ENCODE measurements around the gene TRIP12. TPM values are rescaled to one million over a fixed set of nuclear protein-coding genes. Genes with fewer than 3 reads are reported as not detected.

Gene TRIP12
- total RNA-seq, 1 donor from 2014 or later: 235 TPM

DNA sequence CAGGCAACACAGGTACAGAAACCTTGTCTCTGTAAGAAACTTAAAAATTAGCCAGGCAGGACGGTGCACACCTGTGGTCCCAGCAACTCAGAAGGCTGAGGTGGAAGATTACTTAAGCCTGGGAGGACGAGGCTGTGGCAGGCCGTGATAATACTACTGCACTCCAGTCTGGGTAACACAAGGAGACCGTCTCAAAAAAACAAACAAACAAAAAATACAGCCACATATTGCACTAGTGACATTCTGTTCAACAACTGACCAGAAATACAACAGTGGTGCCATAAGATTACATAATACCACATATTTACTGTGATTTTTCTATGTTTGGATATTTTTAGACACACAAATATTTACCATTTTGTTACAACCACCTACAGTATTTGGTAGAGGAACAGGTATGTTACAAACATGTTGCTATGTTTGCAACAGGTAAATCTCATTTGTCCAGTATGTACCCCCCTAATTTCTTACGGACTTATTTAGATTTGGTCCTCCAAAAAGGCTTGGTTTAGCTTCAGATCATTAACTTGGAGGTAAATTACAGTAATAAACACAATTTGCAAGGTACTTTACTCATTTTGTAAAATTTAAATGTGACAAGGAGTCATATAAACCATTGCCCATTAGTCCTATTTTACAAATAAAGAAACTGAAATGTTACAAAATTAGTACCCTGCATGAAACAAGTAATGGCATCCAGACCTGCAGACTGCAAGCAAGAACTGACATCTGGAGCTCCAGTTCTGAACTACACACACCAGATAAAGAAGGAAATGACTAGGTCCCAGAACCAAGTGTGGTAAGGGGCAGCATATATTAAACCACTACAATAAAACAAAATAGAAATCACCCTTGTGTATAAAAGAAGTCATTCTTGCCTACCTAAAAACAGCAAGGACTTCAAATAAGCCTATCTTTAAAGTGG, 36.8 kb downstream of the TRIP12 start:
- no peak for ATAC-seq
- intact Hi-C loops (cut with DNase I): no loop called here
- DNase-seq (ENCODE audit: low spot score): no peak

DNA sequence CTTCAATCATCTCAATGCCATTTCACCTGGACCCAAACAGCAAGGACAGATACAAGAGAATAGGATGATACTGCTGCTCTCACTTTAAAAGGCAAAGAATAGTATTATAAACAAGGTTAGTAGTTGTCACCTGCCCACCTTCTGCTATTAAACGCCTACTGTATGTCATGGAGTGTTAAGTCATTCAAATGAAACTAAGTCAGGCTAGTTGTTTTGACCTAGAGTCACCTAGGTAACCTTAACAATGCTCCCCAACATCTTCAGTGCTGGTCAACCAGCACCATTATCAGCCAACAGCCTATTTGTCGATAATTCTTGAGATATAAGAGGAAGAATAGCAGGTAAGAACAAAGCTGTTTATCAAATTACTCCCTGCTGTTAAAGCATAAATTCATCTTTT, 39.2 kb downstream of the TRIP12 start:
- DNase-seq (ENCODE audit: low spot score) (no peak), ATAC-seq (no peak)
- intact Hi-C loops (cut with DNase I): no loop called here

DNA sequence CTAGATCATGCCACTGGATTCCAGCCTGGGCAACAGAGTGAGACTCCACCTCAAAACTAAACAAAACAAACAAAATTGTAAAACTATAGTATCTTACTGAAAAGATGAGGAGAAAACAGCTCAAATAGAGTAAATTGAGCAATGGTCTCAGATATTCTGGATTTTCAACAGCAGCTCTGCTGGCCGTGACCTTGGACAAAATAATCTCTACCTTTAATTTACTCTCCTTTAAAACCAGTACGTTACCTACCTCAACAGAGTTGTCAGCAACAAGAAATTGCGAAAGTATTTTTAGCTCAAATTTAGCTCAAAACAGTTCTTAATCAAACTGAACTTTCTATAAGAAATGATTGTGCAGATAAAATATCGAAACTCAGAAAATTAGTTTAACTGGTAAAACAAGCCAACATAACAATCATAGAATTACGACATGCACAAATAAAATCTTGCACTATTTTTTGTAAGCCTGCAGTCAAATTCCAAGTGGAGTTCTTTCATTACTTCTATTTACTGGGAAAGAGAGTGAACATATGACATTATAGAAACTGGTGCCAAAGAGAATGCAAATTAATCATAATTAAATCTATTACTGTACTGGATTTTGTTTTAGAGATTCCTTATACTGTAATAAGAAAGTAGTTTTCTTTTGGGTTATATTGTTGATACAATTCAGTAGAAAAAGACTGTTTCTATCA, 40.8 kb downstream of the TRIP12 start:
- no peak for DNase-seq (ENCODE audit: low spot score)

DNA sequence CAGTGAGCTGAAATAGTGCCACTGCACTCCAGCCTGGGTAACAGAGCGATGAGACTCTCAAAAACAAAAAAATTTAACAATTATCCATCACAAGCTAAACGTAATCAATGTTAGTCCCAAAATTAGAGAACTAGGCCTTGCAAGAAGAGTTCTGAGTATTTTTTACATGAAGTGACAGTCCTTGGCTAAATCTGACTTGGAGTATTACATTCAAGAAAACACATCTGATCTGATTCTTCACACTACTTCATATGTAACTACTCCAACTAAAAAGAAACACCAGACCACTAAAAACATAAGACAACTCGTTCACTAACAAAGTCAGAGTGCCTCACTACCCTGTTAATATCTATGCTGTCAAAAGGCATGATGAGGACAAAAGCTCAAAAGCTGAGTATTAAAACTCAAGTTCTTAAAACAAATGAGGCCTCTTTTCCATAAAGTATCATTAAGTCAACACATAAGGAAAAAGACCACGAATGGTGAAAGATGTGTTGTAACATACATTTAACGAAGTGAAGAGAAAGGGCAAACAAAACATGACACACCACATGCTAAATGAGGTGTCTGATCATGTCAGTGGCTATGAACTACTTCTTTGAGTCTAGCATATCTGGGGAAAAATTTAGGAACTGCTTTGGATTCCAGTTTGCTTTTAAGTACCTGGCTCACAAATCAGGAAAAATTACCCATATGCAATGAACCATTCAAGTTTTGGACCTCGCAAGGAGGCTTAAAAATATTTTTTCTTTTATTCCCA, 42.4 kb downstream of the TRIP12 start:
- intact Hi-C loops (cut with DNase I): no loop called here
- DNase-seq (ENCODE audit: low spot score) (no peak), ATAC-seq (no peak)

More for the DNA sequence above, 40.8 kb downstream of the TRIP12 start:
- intact Hi-C loops (cut with DNase I): no loop called here
- no peak for ATAC-seq

DNA sequence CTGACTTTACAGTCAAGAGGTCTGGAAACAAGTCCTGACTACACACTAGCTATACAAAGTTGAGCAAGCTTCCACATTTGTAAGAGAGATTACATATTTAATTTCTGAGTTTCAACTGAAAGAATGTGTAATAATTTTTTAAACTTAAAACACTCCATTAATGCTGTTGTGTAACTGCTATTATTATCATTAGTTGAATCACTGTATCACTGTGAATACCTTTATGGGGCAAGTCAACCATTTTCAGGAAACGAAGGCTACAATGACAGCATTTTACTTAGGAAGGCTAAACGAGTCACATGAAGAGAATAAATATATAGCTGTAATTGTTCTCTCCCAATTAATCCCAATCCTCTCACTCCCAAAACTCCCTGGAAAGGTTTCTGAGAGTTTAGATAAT, 46.3 kb downstream of the TRIP12 start:
- no peak for ATAC-seq

DNA sequence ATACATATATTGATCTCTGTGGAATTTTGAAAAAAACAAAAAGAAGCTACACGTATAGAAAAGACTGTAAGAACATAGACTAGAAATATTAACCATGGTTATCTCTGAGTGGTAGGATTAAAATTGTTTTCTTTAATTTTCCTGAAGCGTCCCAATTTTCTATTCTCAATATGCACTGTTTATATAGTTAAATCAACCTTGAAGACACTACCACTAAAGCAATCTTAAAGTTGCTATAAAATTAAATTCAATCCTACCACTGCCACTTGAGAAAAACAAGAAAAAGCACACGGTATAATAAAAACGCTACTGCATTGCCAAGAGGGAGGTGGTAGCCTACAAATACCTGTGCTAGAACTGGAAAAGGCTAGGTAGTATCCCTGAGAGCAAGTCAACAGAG, 47.2 kb downstream of the TRIP12 start:
- ATAC-seq: no peak
- intact Hi-C loops (cut with DNase I): no loop called here
- no peak for DNase-seq (ENCODE audit: low spot score)

More for the DNA sequence above, 46.3 kb downstream of the TRIP12 start:
- intact Hi-C loops (cut with DNase I): no loop called here
- no peak for DNase-seq (ENCODE audit: low spot score)

DNA sequence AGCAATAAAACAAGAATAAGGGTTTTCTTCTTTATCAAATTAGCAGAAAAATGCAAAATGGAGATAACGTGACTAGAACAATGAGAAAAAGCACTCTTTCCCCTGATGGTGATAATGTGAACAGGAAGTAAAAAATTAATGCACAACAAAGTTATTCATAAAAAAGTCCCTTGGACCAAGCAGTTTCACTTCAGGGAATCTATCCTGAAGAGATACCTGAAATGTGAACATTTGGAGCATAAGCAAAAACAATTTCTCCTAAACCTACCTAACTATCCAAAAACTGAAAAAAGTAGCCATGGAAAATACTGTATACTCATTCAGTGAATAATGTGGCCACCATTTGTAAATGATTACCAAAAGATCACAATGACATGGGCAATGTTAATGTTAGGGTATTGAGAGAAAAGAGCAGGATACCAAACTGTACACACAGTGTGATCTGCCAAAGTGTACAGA, 48.7 kb downstream of the TRIP12 start:
- DNase-seq (ENCODE audit: low spot score) (no peak), ATAC-seq (no peak)
- intact Hi-C loops (cut with DNase I): no loop called here

DNA sequence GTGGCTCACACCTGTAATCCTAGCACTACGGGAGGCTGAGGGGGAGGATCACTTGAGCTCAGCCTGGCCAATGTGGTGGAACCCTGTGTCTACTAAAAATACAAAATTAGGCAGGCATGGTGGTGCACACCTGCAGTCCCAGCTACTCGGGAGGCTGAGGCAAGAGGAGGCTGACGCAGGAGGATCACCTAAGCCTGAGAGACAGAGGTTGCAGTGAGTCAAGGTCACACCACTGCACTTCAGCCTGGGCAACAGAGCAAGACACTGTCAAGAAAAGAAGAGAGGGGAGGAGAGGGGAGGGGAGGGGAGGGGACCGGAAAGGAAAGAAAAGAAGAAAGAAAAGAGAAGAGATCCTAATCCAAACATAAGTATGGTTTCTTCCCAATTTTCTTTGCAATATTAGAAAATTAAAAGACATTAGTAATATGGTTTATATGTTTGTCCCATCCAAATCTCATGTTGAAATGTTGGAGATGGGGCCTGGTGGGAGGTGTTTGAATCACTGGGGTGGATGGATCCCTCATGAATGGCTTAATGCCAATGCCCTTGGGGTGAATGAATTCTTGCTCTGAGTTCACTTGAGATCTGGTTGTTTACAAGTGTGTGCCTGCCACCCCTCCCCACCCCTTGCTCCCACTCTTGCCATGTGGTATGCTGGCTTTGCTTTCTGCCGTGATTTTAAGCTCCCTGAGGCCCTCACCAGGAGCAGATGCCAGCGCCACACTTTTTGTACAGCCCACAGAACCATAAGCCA, 50.7 kb downstream of the TRIP12 start:
- no peak for ATAC-seq
- intact Hi-C loops (cut with DNase I): no loop called here
- no peak for DNase-seq (ENCODE audit: low spot score)

DNA sequence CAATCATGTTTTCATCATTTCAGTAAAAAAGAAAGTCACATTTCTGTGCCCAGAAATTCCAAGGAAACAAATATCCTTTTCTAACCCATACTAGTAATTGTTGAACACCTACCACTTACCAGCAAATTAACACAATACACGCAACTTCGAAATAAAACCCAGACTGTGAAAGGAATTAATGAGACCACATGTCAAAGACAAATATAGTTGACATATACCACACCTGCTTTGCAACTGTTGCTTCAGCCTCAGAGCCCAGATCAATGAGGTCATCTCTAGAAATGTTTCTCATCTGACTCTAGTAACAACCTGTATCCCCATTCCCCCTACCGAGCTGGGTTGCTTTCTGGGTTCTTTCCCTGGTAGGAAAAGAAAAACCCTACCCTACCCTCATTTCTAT, 52.6 kb downstream of the TRIP12 start:
- ATAC-seq: no peak
- no peak for DNase-seq (ENCODE audit: low spot score)
- intact Hi-C loops (cut with DNase I): no loop called here

DNA sequence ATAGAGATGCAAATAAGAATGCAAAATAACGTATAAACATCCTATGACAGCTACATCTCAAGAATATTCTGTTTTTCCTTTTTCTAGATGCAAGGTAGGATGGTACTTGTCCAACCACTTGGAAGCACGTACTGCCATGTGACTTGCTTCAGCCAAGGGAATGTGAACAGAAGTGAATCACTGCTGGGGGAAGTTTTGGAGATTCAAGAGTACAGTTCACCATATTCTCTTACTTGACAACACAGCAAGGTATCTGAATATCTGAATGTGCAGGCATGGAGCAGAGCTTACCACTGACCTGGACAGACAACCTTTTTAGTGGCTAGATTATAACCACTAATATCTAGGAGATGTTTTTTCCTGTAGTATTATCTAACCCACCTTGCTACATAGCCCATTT, 53.0 kb downstream of the TRIP12 start:
- DNase-seq (ENCODE audit: low spot score): no peak
- ATAC-seq: no peak
- intact Hi-C loops (cut with DNase I): no loop called here

DNA sequence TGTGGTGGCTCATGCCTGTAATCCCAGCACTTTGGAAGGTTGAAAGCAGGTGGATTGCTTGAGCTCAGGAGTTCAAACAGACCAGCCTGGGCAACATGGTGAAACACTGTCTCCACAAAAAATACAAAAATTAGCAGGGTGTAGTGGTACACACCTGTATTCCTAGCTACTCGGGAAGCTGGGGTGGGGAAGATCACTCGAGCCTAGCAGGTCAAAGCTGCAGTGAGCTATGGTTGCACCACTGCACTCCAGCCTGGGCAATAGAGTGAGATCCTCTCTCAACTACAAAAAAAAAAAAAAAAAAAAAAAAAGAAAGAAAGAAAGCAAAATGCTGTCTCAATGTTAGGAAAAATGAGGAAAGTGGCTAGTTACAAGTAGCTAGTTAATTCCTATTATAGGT, 56.8 kb downstream of the TRIP12 start:
- intact Hi-C loops (cut with DNase I): no loop called here
- ATAC-seq (no peak), DNase-seq (ENCODE audit: low spot score) (no peak)

DNA sequence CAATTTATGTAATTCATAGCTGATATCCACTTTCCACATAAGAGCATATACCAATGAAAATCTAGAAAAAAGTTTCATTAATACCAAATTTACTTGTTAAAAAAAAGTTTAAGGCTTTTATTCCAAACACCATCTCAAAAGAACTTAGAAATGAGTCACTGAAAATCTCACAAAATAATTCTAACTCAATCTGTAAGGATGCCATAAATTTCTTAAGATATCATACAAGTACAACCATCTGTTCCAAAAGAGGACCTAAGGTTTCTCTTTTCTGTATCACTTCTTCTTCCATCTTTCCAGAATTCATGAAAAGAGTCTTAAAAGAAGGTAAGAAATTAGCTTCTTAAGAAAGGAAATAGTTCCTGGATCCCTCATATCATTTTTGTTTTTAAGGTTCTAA, 60.4 kb downstream of the TRIP12 start:
- ATAC-seq: no peak
- DNase-seq (ENCODE audit: low spot score): no peak
- intact Hi-C loops (cut with DNase I): no loop called here

DNA sequence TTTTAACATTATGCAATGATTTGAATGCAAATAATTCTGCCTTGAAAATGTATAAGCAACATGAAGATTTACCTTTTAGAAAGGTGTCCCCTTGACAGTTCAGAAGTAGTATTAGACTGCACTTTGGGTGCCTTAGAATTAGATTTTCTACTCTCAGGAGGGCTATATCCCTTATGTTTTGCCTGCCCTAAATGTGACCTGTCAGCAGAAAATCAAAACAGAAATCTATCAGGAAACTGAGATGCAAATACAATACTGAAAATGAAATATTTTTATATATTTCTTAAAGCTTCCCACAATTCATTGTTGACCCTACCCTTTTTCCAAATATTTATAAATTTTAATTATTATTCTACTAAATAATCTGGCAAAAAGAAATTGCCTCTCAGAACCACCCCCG, 61.5 kb downstream of the TRIP12 start:
- ATAC-seq (no peak), DNase-seq (ENCODE audit: low spot score) (no peak)
- intact Hi-C loops (cut with DNase I): no loop called here

DNA sequence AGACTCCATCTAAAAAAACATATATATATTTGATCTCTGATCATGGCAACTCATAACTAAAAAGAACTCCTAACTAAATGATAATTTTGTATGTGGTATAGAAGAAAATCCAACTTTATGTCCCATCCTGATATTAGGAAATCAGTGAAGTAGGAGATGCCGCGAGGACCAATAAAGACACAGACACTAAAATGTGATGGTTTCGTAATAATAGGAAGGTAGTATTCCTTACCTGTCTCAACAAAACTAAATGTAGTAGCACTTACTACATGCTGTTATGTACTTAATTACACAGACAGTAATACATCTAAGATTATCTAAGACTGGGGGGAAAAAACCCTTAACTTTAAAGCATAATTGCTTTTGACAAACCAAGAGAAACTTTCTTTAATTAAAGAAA, 63.5 kb downstream of the TRIP12 start:
- intact Hi-C loops (cut with DNase I): no loop called here
- DNase-seq (ENCODE audit: low spot score) (no peak), ATAC-seq (no peak)

DNA sequence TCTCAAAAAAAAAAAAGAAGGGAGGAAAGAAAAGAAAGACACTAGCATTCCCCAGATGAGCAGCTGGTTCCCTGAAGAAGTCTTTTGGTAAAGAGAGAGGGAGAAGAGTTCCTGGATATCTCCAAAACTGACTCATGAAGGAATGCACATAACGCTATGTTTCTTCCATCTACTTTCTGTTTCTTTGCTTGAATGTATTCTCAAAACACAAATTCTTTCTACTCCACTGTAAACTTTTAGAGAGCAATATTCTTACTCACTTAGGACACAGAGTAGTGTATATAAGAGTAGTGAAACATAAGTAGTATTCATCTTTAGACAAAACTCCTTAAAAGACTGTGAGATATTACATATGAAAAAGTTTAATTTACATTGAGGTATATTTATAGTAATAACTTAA, 64.2 kb downstream of the TRIP12 start:
- ATAC-seq (no peak), DNase-seq (ENCODE audit: low spot score) (no peak)
- intact Hi-C loops (cut with DNase I): no loop called here

DNA sequence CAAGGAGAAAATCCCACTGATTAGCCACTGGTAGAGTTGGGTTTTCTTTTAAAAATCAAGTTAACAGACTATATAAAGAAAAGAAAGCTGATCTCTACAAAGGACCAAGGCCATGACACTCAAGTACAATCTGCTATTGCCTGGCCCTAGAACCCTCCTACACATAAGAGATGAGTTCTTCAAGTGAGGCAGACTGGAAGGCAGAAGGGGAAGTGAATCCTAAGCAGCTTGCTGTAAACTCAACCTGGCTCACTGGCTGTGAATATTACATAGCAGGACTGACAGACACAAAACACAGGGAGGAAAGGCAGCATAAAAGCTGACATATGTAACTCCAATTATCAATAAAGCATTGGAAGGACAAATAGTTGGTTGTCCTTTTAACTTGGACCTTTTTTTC, 65.4 kb downstream of the TRIP12 start:
- intact Hi-C loops (cut with DNase I): no loop called here
- no peak for DNase-seq (ENCODE audit: low spot score)
- no peak for ATAC-seq

DNA sequence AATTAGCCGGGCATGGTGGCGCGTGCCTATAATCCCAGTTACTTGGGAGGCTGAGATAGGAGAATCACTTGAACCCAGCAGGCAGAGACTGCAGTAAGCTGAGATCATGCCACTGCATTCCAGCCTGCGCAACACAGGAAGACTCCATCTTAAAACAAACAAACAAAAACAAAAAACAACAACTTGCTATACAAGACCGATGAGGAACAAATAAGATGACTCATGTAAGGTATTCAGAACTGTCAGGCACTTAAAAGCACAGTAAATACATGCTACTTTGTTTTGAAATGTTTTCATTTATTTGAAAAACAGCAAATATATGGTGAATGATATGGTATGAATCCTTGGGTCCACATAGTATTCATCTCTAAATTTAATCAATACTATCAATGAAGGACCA, 66.7 kb downstream of the TRIP12 start:
- ATAC-seq (no peak), DNase-seq (ENCODE audit: low spot score) (no peak)
- intact Hi-C loops (cut with DNase I): no loop called here

DNA sequence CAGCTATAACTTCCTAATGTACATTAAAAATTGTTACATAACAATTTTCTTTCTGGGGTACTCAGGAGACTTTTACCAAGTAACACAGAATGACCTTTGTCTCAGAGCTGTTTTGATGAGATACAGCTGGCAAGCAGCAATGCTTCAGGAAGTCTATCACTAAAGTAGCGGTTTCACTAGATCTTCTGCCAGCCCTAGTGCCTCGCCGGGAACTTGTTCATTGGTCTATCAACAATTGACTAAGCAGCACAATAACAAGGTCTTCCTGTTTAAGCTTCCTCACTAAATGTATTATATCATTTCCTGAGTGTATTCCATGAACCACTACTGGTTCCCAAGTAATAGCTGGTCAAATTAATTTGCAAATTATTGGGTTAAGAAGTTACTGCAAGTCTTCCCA, 69.2 kb downstream of the TRIP12 start:
- intact Hi-C loops (cut with DNase I): no loop called here
- DNase-seq (ENCODE audit: low spot score) (no peak), ATAC-seq (peak; percentile 62)

DNA sequence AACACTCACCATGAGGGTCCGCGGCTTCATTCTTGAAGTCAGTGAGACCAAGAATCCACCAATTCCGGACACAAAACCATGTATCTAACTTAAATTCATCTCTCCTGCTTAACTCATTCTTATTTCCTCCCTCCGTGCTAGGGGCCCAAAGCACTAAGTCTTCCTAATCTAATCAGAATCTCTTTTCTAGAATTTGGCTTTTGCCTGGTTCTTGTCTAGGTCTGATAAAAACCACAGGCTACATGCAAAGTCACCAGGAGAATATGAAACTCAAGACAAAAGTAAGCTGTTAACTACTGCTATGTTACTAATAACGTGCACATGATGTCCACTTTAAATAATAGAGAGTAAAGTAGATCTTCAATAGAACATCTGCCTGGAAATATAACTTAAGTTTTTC, 69.9 kb downstream of the TRIP12 start:
- ATAC-seq: no peak
- DNase-seq (ENCODE audit: low spot score): no peak
- intact Hi-C loops (cut with DNase I): no loop called here
